Caco-2 (cell line): ENCODE results near the gene ADAMTSL4. TPM values are rescaled to one million over a fixed set of nuclear protein-coding genes. Genes with fewer than 3 reads are reported as not detected.

Experiments
- BruUV-seq: library from RNA; stranded (reverse); fragments of 400-500 nt; replicated peaks from 2 replicates; lab custom pipeline; 2021; lab: Mats Ljungman, UMichigan
- CTCF ChIA-PET: fragments of 300-600 bp; sonication (Branson Sonifier 250); formaldehyde crosslinking; loops from one replicate; lab custom pipeline; 2022; ENCODE audit warnings: antibody characterized with exemption; lab: Charles Lee
- POLR2A ChIA-PET: fragments of 300-600 bp; sonication (Branson Sonifier 250); formaldehyde crosslinking; loops from one replicate; lab custom pipeline; 2022; ENCODE audit warnings: antibody characterized with exemption; lab: Charles Lee
- DNase-seq, 2 experiments: peaks; one replicate each; pipeline versions ENCODE4 v3.0.0 to v3.0.0-alpha.2; 2020 to 2022
- H3K27me3 ChIP-seq: replicated peaks from 2 replicates; pipeline ENCODE4 v1.6.0; 2011; ENCODE audit warnings: low read length; ENCODE audit not compliant: control insufficient read depth, insufficient read depth
- H3K36me3 ChIP-seq: 2 replicates; pipeline ENCODE4 v1.5.1; 2011; ENCODE audit warnings: low read length; ENCODE audit not compliant: control insufficient read depth, insufficient read depth
- H3K4me1 ChIP-seq: fragments of 250-450 bp; sonication (Bioruptor Pico); 2 replicates; pipeline ENCODE4 v1.5.1; 2020; ENCODE audit warnings: mild to moderate bottlenecking
- H3K4me3 ChIP-seq: 2 replicates; pipeline ENCODE4 v1.5.1; 2011; ENCODE audit warnings: low read depth, mild to moderate bottlenecking, control low read depth, low read length
- H3K9me3 ChIP-seq: fragments of 250-450 bp; sonication (Bioruptor Pico); 2 replicates; pipeline ENCODE4 v1.5.1; 2020; ENCODE audit warnings: mild to moderate bottlenecking, moderate library complexity
- H3K27ac Mint-ChIP-seq: one replicate; pipeline ENCODE4 v1.8.0; 2022; ENCODE audit warnings: mixed read lengths; ENCODE audit not compliant: unreplicated experiment
- H3K27me3 Mint-ChIP-seq: one replicate; pipeline ENCODE4 v1.8.0; 2022; ENCODE audit warnings: mixed read lengths; ENCODE audit not compliant: insufficient read depth, unreplicated experiment
- H3K36me3 Mint-ChIP-seq: one replicate; pipeline ENCODE4 v1.8.0; 2022; ENCODE audit warnings: mild to moderate bottlenecking, mixed read lengths; ENCODE audit not compliant: insufficient read depth, unreplicated experiment
- H3K4me1 Mint-ChIP-seq: one replicate; pipeline ENCODE4 v1.8.0; 2022; ENCODE audit warnings: low read depth, mixed read lengths; ENCODE audit not compliant: unreplicated experiment
- H3K4me3 Mint-ChIP-seq: one replicate; pipeline ENCODE4 v1.8.0; 2022; ENCODE audit warnings: mild to moderate bottlenecking, moderate library complexity, mixed read lengths; ENCODE audit not compliant: unreplicated experiment
- H3K9me3 Mint-ChIP-seq: one replicate; pipeline ENCODE4 v1.8.0; 2022; ENCODE audit warnings: mixed read lengths; ENCODE audit not compliant: unreplicated experiment
- intact Hi-C: fragments of 100-400 bp; cut with micrococcal nuclease; formaldehyde crosslinking; loops from one replicate; pipeline ENCODE4 v1.10.0; 2022; ENCODE audit not compliant: unreplicated experiment
- total RNA-seq: library from RNA; stranded (reverse); gene quantifications from 2 replicates; pipeline ENCODE4 v1.2.3, GENCODE V29; 2022
- TF ChIP-seq, protein P1 (sequence below), 2 experiments: fragments of 200-600 bp in 1 of 2; IDR thresholded peaks; 1 replicate in 1 of 2; 2 replicates in 1 of 2; pipeline versions ENCODE4 v1.5.1 to v1.8.0; 2011 to 2022; ENCODE audit warnings: antibody characterized with exemption in 1 of 2, control low read depth in 1 of 2, inconsistent platforms in 1 of 2, low read depth in 1 of 2, low read length in 1 of 2, mild to moderate bottlenecking in 1 of 2, moderate library complexity in 1 of 2; ENCODE audit not compliant: insufficient read depth in 1 of 2, severe bottlenecking in 1 of 2, unreplicated experiment in 1 of 2

The ADAMTSL4 gene
- total RNA-seq, 1 experiment from 2014 or later = 17.6 TPM

GRCh38 chr1:150514260-150514659 lies 34.9 kb upstream of the ADAMTSL4 start:
- Mint-ChIP-seq H3K4me3 (peak overlapping the region; percentile 88), H3K27me3 (no peaks in the 10 kb centered on the region), H3K4me1 (peaks cover 9% of the 10 kb centered on the region), H3K36me3 (peaks cover 16% of the 10 kb centered on the region), H3K9me3 (no peaks in the 10 kb centered on the region), H3K27ac (peak overlapping the region; percentile 86)
- no TSS peak for BruUV-seq
- ChIA-PET POLR2A (no interaction called here), CTCF (interaction anchor here (3.4 kb wide), 1 partner anchor 18 kb away, joined by 38 read pairs; no protein-coding TSS in a partner anchor)
- H3K27me3 ChIP-seq = no peaks in the 10 kb centered on the region
- intact Hi-C loops = no loop called here
- H3K9me3 ChIP-seq = no peaks in the 10 kb centered on the region
- no peaks in the 10 kb centered on the region for H3K36me3 ChIP-seq
- TF ChIP-seq, protein P1, sequence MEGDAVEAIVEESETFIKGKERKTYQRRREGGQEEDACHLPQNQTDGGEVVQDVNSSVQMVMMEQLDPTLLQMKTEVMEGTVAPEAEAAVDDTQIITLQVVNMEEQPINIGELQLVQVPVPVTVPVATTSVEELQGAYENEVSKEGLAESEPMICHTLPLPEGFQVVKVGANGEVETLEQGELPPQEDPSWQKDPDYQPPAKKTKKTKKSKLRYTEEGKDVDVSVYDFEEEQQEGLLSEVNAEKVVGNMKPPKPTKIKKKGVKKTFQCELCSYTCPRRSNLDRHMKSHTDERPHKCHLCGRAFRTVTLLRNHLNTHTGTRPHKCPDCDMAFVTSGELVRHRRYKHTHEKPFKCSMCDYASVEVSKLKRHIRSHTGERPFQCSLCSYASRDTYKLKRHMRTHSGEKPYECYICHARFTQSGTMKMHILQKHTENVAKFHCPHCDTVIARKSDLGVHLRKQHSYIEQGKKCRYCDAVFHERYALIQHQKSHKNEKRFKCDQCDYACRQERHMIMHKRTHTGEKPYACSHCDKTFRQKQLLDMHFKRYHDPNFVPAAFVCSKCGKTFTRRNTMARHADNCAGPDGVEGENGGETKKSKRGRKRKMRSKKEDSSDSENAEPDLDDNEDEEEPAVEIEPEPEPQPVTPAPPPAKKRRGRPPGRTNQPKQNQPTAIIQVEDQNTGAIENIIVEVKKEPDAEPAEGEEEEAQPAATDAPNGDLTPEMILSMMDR (IDR thresholded peaks at IDR 0.05; ENCODE audit: insufficient read depth in 1 of 2, low read depth in 1 of 2, low read length in 1 of 2, severe bottlenecking in 1 of 2, unreplicated experiment in 1 of 2) = no peak
- H3K4me3 ChIP-seq = no peak overlapping the region
- H3K4me1 ChIP-seq = peaks cover 7% of the 10 kb centered on the region; the same call in 1 of the 2 replicates
- DNase-seq = no peak

DNA sequence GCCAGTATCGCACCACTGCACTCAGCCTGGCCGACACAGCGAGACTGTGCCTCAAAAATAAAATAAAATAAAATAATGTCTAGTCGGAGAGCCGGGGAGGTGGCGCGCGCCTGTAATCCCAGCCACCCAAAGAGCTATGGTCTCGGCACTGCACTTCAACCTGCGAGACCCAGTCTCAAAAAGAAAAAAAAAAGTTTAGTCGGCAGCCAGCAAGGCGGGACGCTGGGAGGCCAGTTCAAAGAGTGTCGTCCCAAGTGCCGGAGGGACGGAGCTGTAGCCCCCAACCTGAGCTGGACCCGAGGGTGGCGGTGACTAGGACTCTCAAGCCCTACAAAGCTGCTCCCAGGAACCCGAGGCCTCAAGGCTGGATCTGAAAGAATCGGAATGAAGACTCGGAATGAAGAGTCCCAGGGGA lies 34.3 kb upstream of the ADAMTSL4 start:
- Mint-ChIP-seq H3K27me3 (no peaks in the 10 kb centered on the region), H3K4me3 (peak overlapping the region; percentile 88), H3K4me1 (peaks cover 9% of the 10 kb centered on the region), H3K27ac (peak overlapping the region; percentile 86), H3K36me3 (peaks cover 16% of the 10 kb centered on the region), H3K9me3 (no peaks in the 10 kb centered on the region)
- TSS peak; percentile 96 for BruUV-seq
- Histone ChIP-seq H3K9me3 (no peaks in the 10 kb centered on the region), H3K4me3 (peak overlapping the region; percentile 77), H3K4me1 (peaks cover 7% of the 10 kb centered on the region; the same call in 1 of the 2 replicates), H3K36me3 (no peaks in the 10 kb centered on the region), H3K27me3 (no peaks in the 10 kb centered on the region)
- intact Hi-C loops = loop anchor here (1.0 kb wide), 2 partner anchors 17 to 151 kb away; partner anchors contain the start of gene RPRD2
- CTCF ChIA-PET = interaction anchor here (0.6 to 3.4 kb wide), 6 partner anchors 17 to 243 kb away, joined by 3 to 38 read pairs (median 4); partner anchors contain the start of gene C1orf54
- no peak for DNase-seq
- POLR2A ChIA-PET = interaction anchor here (1.2 to 2.1 kb wide), 5 partner anchors 10 to 65 kb away, joined by 3 to 14 read pairs (median 7); partner anchors contain the start of gene MCL1
- TF ChIP-seq, protein P1 (IDR thresholded peaks at IDR 0.05; ENCODE audit: insufficient read depth in 1 of 2, low read depth in 1 of 2, low read length in 1 of 2, severe bottlenecking in 1 of 2, unreplicated experiment in 1 of 2) = no peak

GRCh38 chr1:150515328-150516049 lies 33.7 kb upstream of the ADAMTSL4 start, which contains the start of gene FALEC:
TSS of gene FALEC (plus strand) at chr1:150515752.
- H3K4me1 Mint-ChIP-seq = peaks cover 9% of the 10 kb centered on the region
- intact Hi-C loops = loop anchor here (1.0 to 2.0 kb wide), 5 partner anchors 17 to 259 kb away; partner anchors contain the start of genes CA14, RPRD2 and TARS2
- POLR2A ChIA-PET = interaction anchor here (0.6 to 2.1 kb wide), 9 partner anchors 10 to 182 kb away, joined by 3 to 14 read pairs (median 4); partner anchors contain the start of genes GOLPH3L and MCL1
- peak within 1 kb of the TSS; percentile 88 for H3K4me3 Mint-ChIP-seq
- BruUV-seq = no TSS peak
- H3K36me3 Mint-ChIP-seq = peaks cover 16% of the 10 kb centered on the region
- H3K9me3 Mint-ChIP-seq = no peaks in the 10 kb centered on the region
- peaks cover 7% of the 10 kb centered on the region; the same call in 1 of the 2 replicates for H3K4me1 ChIP-seq
- H3K9me3 ChIP-seq = no peaks in the 10 kb centered on the region
- CTCF ChIA-PET = interaction anchor here (0.6 to 3.4 kb wide), 11 partner anchors 10 to 259 kb away, joined by 3 to 38 read pairs (median 3); partner anchors contain the start of gene C1orf54
- no peaks in the 10 kb centered on the region for H3K36me3 ChIP-seq
- H3K27me3 Mint-ChIP-seq = no peaks in the 10 kb centered on the region
- H3K4me3 ChIP-seq = peak within 1 kb of the TSS; percentile 77
- DNase-seq = peak; percentile 97 to 98
- TF ChIP-seq, protein P1 (IDR thresholded peaks at IDR 0.05; ENCODE audit: insufficient read depth in 1 of 2, low read depth in 1 of 2, low read length in 1 of 2, severe bottlenecking in 1 of 2, unreplicated experiment in 1 of 2) = no peak
- no peaks in the 10 kb centered on the region for H3K27me3 ChIP-seq
- peak within 1 kb of the TSS; percentile 86 for H3K27ac Mint-ChIP-seq
